ENCODE data around the gene HIVEP3.

HIVEP3 gene

DNA sequence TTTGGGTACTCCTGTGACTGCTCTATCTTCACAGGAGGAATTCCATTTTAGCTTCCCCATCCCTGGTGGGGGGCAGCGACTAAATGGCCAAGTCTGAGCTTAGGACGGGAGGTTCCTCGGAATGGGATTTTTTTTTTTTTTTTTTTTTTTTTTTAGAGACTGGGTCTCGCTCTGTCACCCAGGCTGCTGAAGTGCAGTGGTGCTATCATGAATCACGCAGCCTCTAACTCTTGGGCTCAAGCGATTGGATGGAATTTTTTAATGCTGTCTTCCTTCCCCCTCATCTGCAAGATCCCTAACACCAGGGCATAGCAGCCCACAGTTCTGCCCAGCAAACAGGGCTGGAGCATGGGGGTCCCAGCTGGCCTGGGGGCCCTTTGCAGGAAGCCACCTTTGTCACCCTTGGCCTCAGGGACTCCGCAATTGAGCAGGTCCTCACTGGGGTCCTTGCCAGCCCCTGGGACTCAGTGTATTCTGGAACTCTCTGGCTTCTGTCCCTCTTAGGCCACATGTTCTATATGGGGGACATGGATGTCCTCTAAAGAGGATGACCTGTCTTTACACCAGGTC, 421.2 kb downstream of the HIVEP3 start:
- H3K36me3 ChIP-seq (ENCODE audit: insufficient read depth, low read length) = no peaks in the 10 kb centered on the region
- H3K9me3 ChIP-seq (ENCODE audit: low read length) = no peaks in the 10 kb centered on the region
- no peaks in the 10 kb centered on the region for H4K20me1 ChIP-seq (ENCODE audit: insufficient read depth, low read length)
- no peak overlapping the region for H3K9ac ChIP-seq (ENCODE audit: low read length)
- H3K79me2 ChIP-seq (ENCODE audit: insufficient read depth, low read length) = no peaks in the 10 kb centered on the region
- TF ChIP-seq EZH2 (IDR thresholded peaks at IDR 0.05; ENCODE audit: borderline replicate concordance, low read length) = no peak
- TF ChIP-seq, protein P1, sequence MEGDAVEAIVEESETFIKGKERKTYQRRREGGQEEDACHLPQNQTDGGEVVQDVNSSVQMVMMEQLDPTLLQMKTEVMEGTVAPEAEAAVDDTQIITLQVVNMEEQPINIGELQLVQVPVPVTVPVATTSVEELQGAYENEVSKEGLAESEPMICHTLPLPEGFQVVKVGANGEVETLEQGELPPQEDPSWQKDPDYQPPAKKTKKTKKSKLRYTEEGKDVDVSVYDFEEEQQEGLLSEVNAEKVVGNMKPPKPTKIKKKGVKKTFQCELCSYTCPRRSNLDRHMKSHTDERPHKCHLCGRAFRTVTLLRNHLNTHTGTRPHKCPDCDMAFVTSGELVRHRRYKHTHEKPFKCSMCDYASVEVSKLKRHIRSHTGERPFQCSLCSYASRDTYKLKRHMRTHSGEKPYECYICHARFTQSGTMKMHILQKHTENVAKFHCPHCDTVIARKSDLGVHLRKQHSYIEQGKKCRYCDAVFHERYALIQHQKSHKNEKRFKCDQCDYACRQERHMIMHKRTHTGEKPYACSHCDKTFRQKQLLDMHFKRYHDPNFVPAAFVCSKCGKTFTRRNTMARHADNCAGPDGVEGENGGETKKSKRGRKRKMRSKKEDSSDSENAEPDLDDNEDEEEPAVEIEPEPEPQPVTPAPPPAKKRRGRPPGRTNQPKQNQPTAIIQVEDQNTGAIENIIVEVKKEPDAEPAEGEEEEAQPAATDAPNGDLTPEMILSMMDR (IDR thresholded peaks at IDR 0.05; ENCODE audit: low read length) = no peak
- peaks cover 5% of the 10 kb centered on the region for H3K4me1 ChIP-seq (ENCODE audit: insufficient read depth, low read length, severe bottlenecking)
- H3K4me2 ChIP-seq (ENCODE audit: low read length) = no peak overlapping the region
- H3K4me3 ChIP-seq (ENCODE audit: low read depth, low read length, poor library complexity, severe bottlenecking) = no peak overlapping the region
- no peak overlapping the region for H3K27ac ChIP-seq (ENCODE audit: low read depth, low read length, poor library complexity, severe bottlenecking)
- H3K9me2 ChIP-seq (ENCODE audit: low read depth, low read length) = no peaks in the 10 kb centered on the region
- H2AFZ ChIP-seq (ENCODE audit: low read length) = no peak overlapping the region
- H3K27me3 ChIP-seq (ENCODE audit: insufficient read depth, low read length) = peaks cover 7% of the 10 kb centered on the region; the same call in 1 of the 2 replicates
- H3F3A ChIP-seq (ENCODE audit: insufficient read depth, low read length) = no peaks in the 10 kb centered on the region

DNA sequence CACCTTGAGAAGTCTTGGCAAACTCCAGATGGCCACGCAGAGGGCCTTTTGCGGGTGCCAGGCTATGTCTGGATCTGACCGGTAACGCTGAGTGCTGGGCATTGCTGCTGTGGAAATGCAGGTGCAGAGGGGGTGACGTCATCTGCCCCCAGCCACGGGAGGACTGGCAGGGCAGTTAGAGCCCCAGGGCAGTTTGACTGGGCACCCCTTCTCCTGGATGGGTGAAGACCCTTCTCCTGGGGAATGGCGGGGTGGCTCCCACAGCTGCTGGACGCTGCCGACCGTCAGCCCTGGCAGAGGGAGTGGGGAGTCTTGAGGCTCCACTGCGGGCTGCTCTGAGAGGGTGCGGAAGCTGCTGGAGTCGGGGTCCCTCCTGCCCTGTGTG, 421.7 kb downstream of the HIVEP3 start:
- Histone ChIP-seq H3K4me3 (ENCODE audit: low read depth, low read length, poor library complexity, severe bottlenecking) (no peak overlapping the region), H3K9ac (ENCODE audit: low read length) (no peak overlapping the region), H3K9me2 (ENCODE audit: low read depth, low read length) (no peaks in the 10 kb centered on the region), H3K9me3 (ENCODE audit: low read length) (no peaks in the 10 kb centered on the region), H3K79me2 (ENCODE audit: insufficient read depth, low read length) (no peaks in the 10 kb centered on the region), H3K27ac (ENCODE audit: low read depth, low read length, poor library complexity, severe bottlenecking) (no peak overlapping the region), H3F3A (ENCODE audit: insufficient read depth, low read length) (no peaks in the 10 kb centered on the region), H3K4me1 (ENCODE audit: insufficient read depth, low read length, severe bottlenecking) (peaks cover 5% of the 10 kb centered on the region), H2AFZ (ENCODE audit: low read length) (no peak overlapping the region), H3K36me3 (ENCODE audit: insufficient read depth, low read length) (no peaks in the 10 kb centered on the region), H4K20me1 (ENCODE audit: insufficient read depth, low read length) (no peaks in the 10 kb centered on the region), H3K4me2 (ENCODE audit: low read length) (no peak overlapping the region), H3K27me3 (ENCODE audit: insufficient read depth, low read length) (peaks cover 7% of the 10 kb centered on the region; the same call in 1 of the 2 replicates)
- TF ChIP-seq, protein P1 (IDR thresholded peaks at IDR 0.05; ENCODE audit: low read length) = no peak

DNA sequence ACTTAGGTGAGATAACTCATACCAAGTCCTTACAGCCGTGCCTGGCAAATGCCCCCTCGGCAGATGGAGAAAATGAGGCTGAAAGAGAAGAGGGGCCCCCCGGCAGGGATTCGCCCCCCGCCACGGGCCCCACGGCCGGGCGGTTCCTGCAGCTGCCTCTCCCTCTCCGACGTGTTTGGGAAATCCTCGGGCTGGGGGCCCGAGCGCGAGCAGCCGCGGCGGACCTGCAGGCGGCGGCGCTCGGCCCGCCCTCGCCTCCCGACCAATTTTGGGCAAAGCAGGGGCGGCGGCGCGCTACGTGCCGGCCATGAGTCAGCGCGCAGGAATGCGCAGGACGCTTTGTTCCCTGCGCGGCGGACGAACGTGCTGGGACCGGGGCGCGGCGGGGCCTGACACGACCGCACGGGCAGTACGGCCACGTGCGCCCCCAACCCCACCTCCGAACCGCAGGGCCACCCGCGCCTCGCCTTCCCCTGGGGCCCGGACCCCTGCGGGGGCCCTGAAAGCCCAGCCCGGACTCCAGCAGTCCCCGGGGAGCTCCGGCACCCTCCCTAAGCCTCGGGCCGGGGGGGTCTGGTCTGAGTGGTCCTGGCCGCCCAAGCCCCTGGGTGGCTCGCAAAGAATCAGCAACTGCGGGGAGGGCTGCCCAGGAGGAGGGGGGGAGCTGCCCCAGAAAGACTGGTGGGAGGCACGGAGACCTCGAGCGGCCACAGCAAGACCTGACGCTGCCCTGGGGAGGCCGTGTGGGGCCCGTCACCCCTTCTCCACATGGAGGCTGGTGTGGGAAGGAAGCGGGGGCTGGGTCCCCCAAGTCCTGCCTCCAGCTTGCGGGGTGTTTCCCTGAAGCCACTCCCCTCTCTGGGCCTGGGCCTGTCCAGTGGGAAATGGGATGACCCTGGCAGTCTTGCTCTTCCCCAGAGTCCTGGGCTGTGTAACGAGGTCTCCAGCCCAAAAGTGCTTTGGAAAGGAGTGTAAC, 422.4 kb downstream of the HIVEP3 start:
- no peaks in the 10 kb centered on the region for H3K9me3 ChIP-seq (ENCODE audit: low read length)
- no peaks in the 10 kb centered on the region for H3F3A ChIP-seq (ENCODE audit: insufficient read depth, low read length)
- H3K4me1 ChIP-seq (ENCODE audit: insufficient read depth, low read length, severe bottlenecking) = peaks cover 5% of the 10 kb centered on the region
- H3K27me3 ChIP-seq (ENCODE audit: insufficient read depth, low read length) = peaks cover 7% of the 10 kb centered on the region; the same call in 1 of the 2 replicates
- no peaks in the 10 kb centered on the region for H3K9me2 ChIP-seq (ENCODE audit: low read depth, low read length)
- H3K9ac ChIP-seq (ENCODE audit: low read length) = no peak overlapping the region
- H2AFZ ChIP-seq (ENCODE audit: low read length) = no peak overlapping the region
- no peaks in the 10 kb centered on the region for H3K79me2 ChIP-seq (ENCODE audit: insufficient read depth, low read length)
- H3K4me2 ChIP-seq (ENCODE audit: low read length) = peak overlapping the region; percentile 48
- no peak for TF ChIP-seq EZH2 (IDR thresholded peaks at IDR 0.05; ENCODE audit: borderline replicate concordance, low read length)
- TF ChIP-seq, protein P1 (IDR thresholded peaks at IDR 0.05; ENCODE audit: low read length) = no peak
- H3K4me3 ChIP-seq (ENCODE audit: low read depth, low read length, poor library complexity, severe bottlenecking) = peak overlapping the region; percentile 32
- no peaks in the 10 kb centered on the region for H4K20me1 ChIP-seq (ENCODE audit: insufficient read depth, low read length)
- no peaks in the 10 kb centered on the region for H3K36me3 ChIP-seq (ENCODE audit: insufficient read depth, low read length)
- H3K27ac ChIP-seq (ENCODE audit: low read depth, low read length, poor library complexity, severe bottlenecking) = no peak overlapping the region

All from OCI-LY1 (cell line).